Muscle of leg (tissue), 11 donors: ENCODE results near the gene HOXC11. TPM values are rescaled to one million over a fixed set of nuclear protein-coding genes. Genes with fewer than 3 reads are reported as not detected.

Experiments
- DNase-seq: peaks from one replicate; pipeline ENCODE4 v3.0.0; 2013
- H3K27ac ChIP-seq: one replicate; pipeline ENCODE4 v1.5.1; 2013; ENCODE audit warnings: mild to moderate bottlenecking, low read length, control low read depth
- H3K27me3 ChIP-seq: one replicate; pipeline ENCODE4 v1.6.1; 2013; ENCODE audit warnings: low read length; ENCODE audit not compliant: control insufficient read depth, insufficient read depth
- H3K36me3 ChIP-seq: one replicate; pipeline ENCODE4 v1.6.1; 2013; ENCODE audit warnings: low read length; ENCODE audit not compliant: control insufficient read depth, insufficient read depth
- H3K4me1 ChIP-seq: one replicate; pipeline ENCODE4 v1.6.1; 2013; ENCODE audit warnings: low read length; ENCODE audit not compliant: control insufficient read depth, insufficient read depth
- H3K4me3 ChIP-seq: one replicate; pipeline ENCODE4 v1.5.1; 2013; ENCODE audit warnings: low read length, control low read depth
- H3K9me3 ChIP-seq: replicated peaks from 2 replicates; pipeline ENCODE4 v1.6.1; 2013; ENCODE audit warnings: low read depth, low read length; ENCODE audit not compliant: control insufficient read depth
- WGBS: methylation state at CpG from one replicate; pipeline ENCODE4 v1.1.5; 2013; ENCODE audit warnings: missing lambda C conversion rate; ENCODE audit not compliant: insufficient coverage; 5-methylcytosine and 5-hydroxymethylcytosine counted together
- polyA plus RNA-seq, 8 donors: library from polyadenylated mRNA; unstranded; fragments of 120-200 nt; gene quantifications; one replicate each; pipeline versions ENCODE4 v1.2.1 to v1.2.3, GENCODE V29; 2013; ENCODE audit warnings: inconsistent platforms in 1 of 8, low replicate concordance in 1 of 8; ENCODE audit not compliant: insufficient read length in 8 of 8, insufficient read depth in 1 of 8
- total RNA-seq: library from RNA; stranded (reverse); fragments of 120-200 nt; gene quantifications from one replicate; pipeline ENCODE4 v1.2.4, GENCODE V29; 2013

HOXC11 gene
- total and polyA plus RNA-seq, 9 donors, result 2.9 to 9.3 (median 7.4) TPM

- Histone ChIP-seq H3K27me3 (peaks cover 74% of the 10 kb centered on the region), H3K36me3 (no peaks in the 10 kb centered on the region), H3K4me1 (peaks cover 71% of the 10 kb centered on the region), H3K4me3 (peak overlapping the region; percentile 75), H3K27ac (peak overlapping the region; percentile 99), H3K9me3 (no peaks in the 10 kb centered on the region)
- WGBS, result 3% methylated on average over 6 of the region's 21 CpGs
- DNase-seq, result no peak
Measured at GRCh38 chr12:53986686-53987483, 14.0 kb downstream of the HOXC11 start.

GRCh38 chr12:53987787-53988230 lies 14.9 kb downstream of the HOXC11 start:
- DNase-seq, result no peak
- no CpG with 5 or more reads among the region's 4 CpGs for WGBS
- H3K27ac ChIP-seq, result peak overlapping the region; percentile 99
- peak overlapping the region; percentile 75 for H3K4me3 ChIP-seq
- H3K4me1 ChIP-seq, result peaks cover 73% of the 10 kb centered on the region
- H3K27me3 ChIP-seq, result peaks cover 71% of the 10 kb centered on the region
- no peaks in the 10 kb centered on the region for H3K9me3 ChIP-seq
- H3K36me3 ChIP-seq, result no peaks in the 10 kb centered on the region

- Histone ChIP-seq H3K4me3 (peak overlapping the region; percentile 3), H3K4me1 (peaks cover 74% of the 10 kb centered on the region), H3K9me3 (no peaks in the 10 kb centered on the region), H3K27me3 (peaks cover 69% of the 10 kb centered on the region), H3K36me3 (no peaks in the 10 kb centered on the region), H3K27ac (peak overlapping the region; percentile 99)
- peak; percentile 80 for DNase-seq
- no CpG with 5 or more reads among the region's 5 CpGs for WGBS
Measured at GRCh38 chr12:53988541-53989226, 15.8 kb downstream of the HOXC11 start.

GRCh38 chr12:53989227-53990113 lies 16.5 kb downstream of the HOXC11 start:
- peaks cover 72% of the 10 kb centered on the region for H3K27me3 ChIP-seq
- H3K27ac ChIP-seq, result peak overlapping the region; percentile 99
- 3% methylated on average over 8 of the region's 28 CpGs for WGBS
- no peaks in the 10 kb centered on the region for H3K9me3 ChIP-seq
- H3K36me3 ChIP-seq, result no peaks in the 10 kb centered on the region
- DNase-seq, result peak; percentile 92
- H3K4me3 ChIP-seq, result peak overlapping the region; percentile 34
- H3K4me1 ChIP-seq, result peaks cover 73% of the 10 kb centered on the region

GRCh38 chr12:53990311-53991076 lies 17.6 kb downstream of the HOXC11 start:
- H3K4me1 ChIP-seq, result peaks cover 79% of the 10 kb centered on the region
- WGBS, result 24% methylated on average over 15 of the region's 27 CpGs
- DNase-seq, result peak; percentile 41
- peaks cover 76% of the 10 kb centered on the region for H3K27me3 ChIP-seq
- H3K4me3 ChIP-seq, result peak overlapping the region; percentile 21
- H3K9me3 ChIP-seq, result no peaks in the 10 kb centered on the region
- no peaks in the 10 kb centered on the region for H3K36me3 ChIP-seq
- H3K27ac ChIP-seq, result peak overlapping the region; percentile 99

- H3K9me3 ChIP-seq, result no peaks in the 10 kb centered on the region
- peak overlapping the region; percentile 99 for H3K27ac ChIP-seq
- no peaks in the 10 kb centered on the region for H3K36me3 ChIP-seq
- H3K4me1 ChIP-seq, result peaks cover 79% of the 10 kb centered on the region
- 7% methylated on average over 8 of the region's 8 CpGs for WGBS
- peak overlapping the region; percentile 21 for H3K4me3 ChIP-seq
- peak; percentile 88 for DNase-seq
- H3K27me3 ChIP-seq, result peaks cover 76% of the 10 kb centered on the region
Measured at GRCh38 chr12:53991077-53991460, 18.1 kb downstream of the HOXC11 start.

- H3K9me3 ChIP-seq, result no peaks in the 10 kb centered on the region
- 38% methylated on average over 1 of the region's 7 CpGs for WGBS
- peaks cover 85% of the 10 kb centered on the region for H3K4me1 ChIP-seq
- H3K27me3 ChIP-seq, result peaks cover 77% of the 10 kb centered on the region
- H3K27ac ChIP-seq, result peak overlapping the region; percentile 99
- DNase-seq, result peak; percentile 53
- H3K36me3 ChIP-seq, result no peaks in the 10 kb centered on the region
- H3K4me3 ChIP-seq, result no peak overlapping the region
Measured at GRCh38 chr12:53992377-53992889, 19.5 kb downstream of the HOXC11 start.

GRCh38 chr12:53993162-53994008 lies 20.5 kb downstream of the HOXC11 start:
- H3K4me3 ChIP-seq, result peak overlapping the region; percentile 81
- WGBS, result 32% methylated on average over 6 of the region's 18 CpGs
- peaks cover 85% of the 10 kb centered on the region for H3K4me1 ChIP-seq
- no peaks in the 10 kb centered on the region for H3K36me3 ChIP-seq
- H3K27ac ChIP-seq, result peak overlapping the region; percentile 99
- peaks cover 80% of the 10 kb centered on the region for H3K27me3 ChIP-seq
- peak; percentile 78 for DNase-seq
- no peaks in the 10 kb centered on the region for H3K9me3 ChIP-seq

GRCh38 chr12:53994009-53994263 lies 21.0 kb downstream of the HOXC11 start:
- peak overlapping the region; percentile 81 for H3K4me3 ChIP-seq
- peaks cover 85% of the 10 kb centered on the region for H3K4me1 ChIP-seq
- H3K9me3 ChIP-seq, result no peaks in the 10 kb centered on the region
- peaks cover 80% of the 10 kb centered on the region for H3K27me3 ChIP-seq
- WGBS, result 3% methylated on average over 19 of the region's 19 CpGs
- peak overlapping the region; percentile 99 for H3K27ac ChIP-seq
- peak; percentile 74 for DNase-seq
- H3K36me3 ChIP-seq, result no peaks in the 10 kb centered on the region
